Keratinocyte (primary cell): Measurements from ENCODE around the gene MTMR1. TPM values are rescaled to one million over a fixed set of nuclear protein-coding genes. Genes with fewer than 3 reads are reported as not detected.

ENCODE experiments used
- DNase-seq: peaks from one replicate; pipeline ENCODE4 v3.0.0-alpha.2; 2011; ENCODE audit warnings: low read depth, missing footprints, low spot score
- FAIRE-seq: peaks from 2 replicates; lab custom pipeline; 2011; peaks lifted over from hg19 to GRCh38; lab: Jason Lieb, UNC
- H2AFZ ChIP-seq: 2 replicates; pipeline ENCODE4 v1.6.0; 2012; ENCODE audit warnings: low read length, control low read depth, inconsistent platforms; ENCODE audit not compliant: control insufficient read depth
- H3K27ac ChIP-seq: 2 replicates; pipeline ENCODE4 v1.5.1; 2011; ENCODE audit warnings: low read length; ENCODE audit not compliant: control insufficient read depth, insufficient read depth
- H3K27me3 ChIP-seq: 3 replicates; pipeline ENCODE4 v1.6.0; 2011; ENCODE audit warnings: low read length; ENCODE audit not compliant: control insufficient read depth, insufficient read depth; ENCODE audit errors: extremely low read depth
- H3K36me3 ChIP-seq, 2 experiments: 2 replicates in 1 of 2; 3 replicates in 1 of 2; pipeline ENCODE4 v1.5.1; 2011; ENCODE audit warnings: low read length in 2 of 2, mild to moderate bottlenecking in 1 of 2; ENCODE audit not compliant: control insufficient read depth in 2 of 2, insufficient read depth in 2 of 2; ENCODE audit errors: extremely low read depth in 1 of 2
- H3K4me1 ChIP-seq: 3 replicates; pipeline ENCODE4 v1.5.1; 2011; ENCODE audit warnings: low read length; ENCODE audit not compliant: control insufficient read depth, insufficient read depth; ENCODE audit errors: extremely low read depth
- H3K4me2 ChIP-seq: 3 replicates; pipeline ENCODE4 v1.6.0; 2011; ENCODE audit warnings: low read depth, low read length; ENCODE audit not compliant: control insufficient read depth, insufficient read depth; ENCODE audit errors: extremely low read depth
- H3K4me3 ChIP-seq, 3 experiments: fragments of 200-600 bp in 1 of 3; sonication (generic) in 1 of 3; 2 replicates in 2 of 3; 3 replicates in 1 of 3; pipeline ENCODE4 v1.5.1; 2011 to 2016; ENCODE audit warnings: low read length in 3 of 3, mild to moderate bottlenecking in 3 of 3, control low read depth in 2 of 3, inconsistent platforms in 1 of 3, low read depth in 1 of 3, mixed read lengths in 1 of 3, mixed run types in 1 of 3, moderate library complexity in 1 of 3; ENCODE audit not compliant: control insufficient read depth in 2 of 3, insufficient read depth in 2 of 3; ENCODE audit errors: extremely low read depth in 1 of 3
- H3K79me2 ChIP-seq: 2 replicates; pipeline ENCODE4 v1.6.0; 2012; ENCODE audit warnings: low read length; ENCODE audit not compliant: control insufficient read depth, insufficient read depth
- H3K9ac ChIP-seq: 3 replicates; pipeline ENCODE4 v1.6.0; 2011; ENCODE audit warnings: low read length; ENCODE audit not compliant: control insufficient read depth, insufficient read depth; ENCODE audit errors: extremely low read depth
- H3K9me1 ChIP-seq: 3 replicates; pipeline ENCODE4 v1.6.0; 2011; ENCODE audit warnings: low read length; ENCODE audit not compliant: control insufficient read depth, insufficient read depth; ENCODE audit errors: extremely low read depth
- H3K9me3 ChIP-seq: 2 replicates; pipeline ENCODE4 v1.5.1; 2012; ENCODE audit warnings: low read depth, low read length; ENCODE audit not compliant: control insufficient read depth
- H4K20me1 ChIP-seq: 3 replicates; pipeline ENCODE4 v1.6.0; 2011; ENCODE audit warnings: low read length; ENCODE audit not compliant: control insufficient read depth, insufficient read depth; ENCODE audit errors: extremely low read depth
- CTCF ChIP-seq, 3 experiments: IDR thresholded peaks in 1 of 3; conservative IDR thresholded peaks in 1 of 3; optimal IDR thresholded peaks in 1 of 3; 2 replicates in 2 of 3; 3 replicates in 1 of 3; pipeline versions ENCODE3 to v1.5.1; 2011; ENCODE audit warnings: low read length in 3 of 3, mild to moderate bottlenecking in 3 of 3, moderate library complexity in 2 of 3, control low read depth in 1 of 3, inconsistent platforms in 1 of 3; ENCODE audit not compliant: insufficient read depth in 2 of 3; ENCODE audit errors: extremely low read depth in 1 of 3
- EZH2 ChIP-seq: IDR thresholded peaks from one replicate; pipeline ENCODE4 v1.6.1; 2012; ENCODE audit warnings: inconsistent platforms, mild to moderate bottlenecking, low read length, moderate library complexity
- dilution Hi-C: fragments of 300-500 bp; cut with MboI; formaldehyde crosslinking; loops from one replicate; pipeline ENCODE4 v1.7.0; 2020; ENCODE audit warnings: low sequenced_read_pairs; ENCODE audit not compliant: extremely low pct_ligation_motif_present
- polyA plus RNA-seq, 5 experiments: library from polyadenylated mRNA; depleted of rRNA in 3 of 5; stranded (reverse) in 3 of 5; stranded (forward) in 1 of 5; unstranded in 1 of 5; fragments of >200 nt; gene quantifications; 1 replicate in 1 of 5; 2 replicates in 3 of 5; 3 replicates in 1 of 5; pipeline versions ENCODE4 v1.2.1 to v1.2.3, GENCODE V29; 2011 to 2012; ENCODE audit warnings: missing spikeins in 2 of 5, low read depth in 1 of 5, low replicate concordance in 1 of 5

Gene MTMR1
- polyA plus RNA-seq, 1 donor (not counting 4 experiments of a cell fraction or from before 2014, with no cell fraction given), result 45.6 TPM

- Histone ChIP-seq H2AFZ (no peak overlapping the region), H3K9me1 (no peaks in the 10 kb centered on the region), H3K4me3 (no peak overlapping the region), H4K20me1 (no peaks in the 10 kb centered on the region), H3K9me3 (no peaks in the 10 kb centered on the region), H3K27me3 (no peaks in the 10 kb centered on the region), H3K4me2 (no peak overlapping the region), H3K79me2 (no peaks in the 10 kb centered on the region), H3K36me3 (peaks cover 2 to 11% of the 10 kb centered on the region in 2 experiments), H3K27ac (no peak overlapping the region), H3K4me1 (no peaks in the 10 kb centered on the region), H3K9ac (no peak overlapping the region)
- DNase-seq (no peak), FAIRE-seq (no peak)
- no peak for TF ChIP-seq CTCF (optimal IDR thresholded peaks at IDR 0.05 in 1 of 3, IDR thresholded peaks at IDR 0.05 in 1 of 3, conservative IDR thresholded peaks at IDR 0.05 in 1 of 3; ENCODE audit: extremely low read depth in 1 of 3, insufficient read depth in 2 of 3, low read length in 3 of 3)
- no peak for TF ChIP-seq EZH2
- dilution Hi-C loops, result no loop called here
Measured at GRCh38 chrX:150792949-150793527, 99.8 kb downstream of the MTMR1 start.

GRCh38 chrX:150805736-150806135, 112.5 kb downstream of the MTMR1 start:
- Histone ChIP-seq H3K4me1 (no peaks in the 10 kb centered on the region), H3K36me3 (no peaks in the 10 kb centered on the region), H3K4me2 (no peak overlapping the region), H4K20me1 (no peaks in the 10 kb centered on the region), H3K79me2 (no peaks in the 10 kb centered on the region), H3K9me3 (no peaks in the 10 kb centered on the region), H2AFZ (no peak overlapping the region), H3K9me1 (no peaks in the 10 kb centered on the region), H3K4me3 (no peak overlapping the region), H3K27ac (no peak overlapping the region), H3K27me3 (no peaks in the 10 kb centered on the region), H3K9ac (no peak overlapping the region)
- dilution Hi-C loops, result no loop called here
- FAIRE-seq (no peak), DNase-seq (no peak)
- TF ChIP-seq EZH2, result no peak
- TF ChIP-seq CTCF (optimal IDR thresholded peaks at IDR 0.05 in 1 of 3, IDR thresholded peaks at IDR 0.05 in 1 of 3, conservative IDR thresholded peaks at IDR 0.05 in 1 of 3; ENCODE audit: extremely low read depth in 1 of 3, insufficient read depth in 2 of 3, low read length in 3 of 3), result no peak
